HCT116 (cell line): ENCODE data around the gene FAM43A. TPM values are rescaled to one million over a fixed set of nuclear protein-coding genes. Genes with fewer than 3 reads are reported as not detected.

Experiments
- ATAC-seq: fragments of 200-7000 bp; cut with Tn5 transposase; 2 replicates; pipeline ENCODE4 v1.9.1; 2020; ENCODE audit warnings: mild to moderate bottlenecking, moderate library complexity
- BruUV-seq: library from RNA; stranded (reverse); fragments of 400-500 nt; replicated peaks from 2 replicates; lab custom pipeline; 2021; lab: Mats Ljungman, UMichigan
- CTCF ChIA-PET: fragments of 300-600 bp; sonication (Branson Sonifier 250); formaldehyde crosslinking; loops from one replicate; lab custom pipeline; 2021; ENCODE audit warnings: antibody characterized with exemption; lab: Charles Lee
- POLR2A ChIA-PET: fragments of 300-600, 350-600 bp; sonication (Branson Sonifier 250); formaldehyde crosslinking; loops from one replicate; lab custom pipeline; 2021; ENCODE audit warnings: antibody characterized with exemption; lab: Charles Lee
- RAD21 ChIA-PET, 2 experiments: fragments of 300-600 bp; sonication (Branson Sonifier 250); formaldehyde crosslinking; loops; one replicate each; lab custom pipeline; 2023; ENCODE audit warnings: low total read pairs in 2 of 2; ENCODE audit not compliant: uncharacterized antibody in 2 of 2, unreplicated experiment in 2 of 2, low non-redundant PET in 1 of 2; lab: Charles Lee
- DNase-seq: peaks from one replicate; pipeline ENCODE4 v3.0.0-alpha.2; 2010; ENCODE audit warnings: low read depth, low spot score
- H2AFZ ChIP-seq: fragments of 200-600 bp; shearing (Covaris generic), sonication (generic); 2 replicates; pipeline ENCODE4 v1.6.1; 2017; ENCODE audit warnings: low read depth, mixed run types, mixed read lengths, antibody characterized with exemption, low read length; ENCODE audit not compliant: poor library complexity, severe bottlenecking
- H3K27ac ChIP-seq: 2 replicates; pipeline ENCODE4 v1.5.1; 2012; ENCODE audit warnings: low read depth, low read length
- H3K27me3 ChIP-seq: fragments of 200-600 bp; sonication (generic); 2 replicates; pipeline ENCODE4 v1.6.1; 2016; ENCODE audit warnings: mixed run types, low read length, mixed read lengths; ENCODE audit not compliant: insufficient read depth
- H3K36me3 ChIP-seq, 2 experiments: fragments of 200-500 bp in 1 of 2; fragments of 200-600 bp in 1 of 2; sonication (Bioruptor generic) in 1 of 2; sonication (generic) in 1 of 2; 2 replicates each; pipeline versions ENCODE4 v1.5.1 to v1.6.1; 2014 to 2016; ENCODE audit warnings: low read length in 2 of 2, inconsistent platforms in 1 of 2, mixed read lengths in 1 of 2, mixed run types in 1 of 2; ENCODE audit not compliant: insufficient read depth in 2 of 2, control insufficient read depth in 1 of 2
- H3K4me1 ChIP-seq, 2 experiments: fragments of 200-600 bp in 1 of 2; sonication (generic) in 1 of 2; 2 replicates each; pipeline versions ENCODE4 v1.5.1 to v1.6.1; 2012 to 2017; ENCODE audit warnings: low read length in 2 of 2, inconsistent platforms in 1 of 2, mild to moderate bottlenecking in 1 of 2, mixed read lengths in 1 of 2, mixed run types in 1 of 2, moderate library complexity in 1 of 2; ENCODE audit not compliant: insufficient read depth in 2 of 2, control insufficient read depth in 1 of 2
- H3K4me2 ChIP-seq: fragments of 200-600 bp; sonication (generic); 2 replicates; pipeline ENCODE4 v1.6.1; 2017; ENCODE audit warnings: mixed run types, low read length, mixed read lengths
- H3K4me3 ChIP-seq, 2 experiments: fragments of 200-600 bp in 1 of 2; sonication (generic) in 1 of 2; replicated peaks in 1 of 2; 2 replicates each; pipeline ENCODE4 v1.5.1; 2011 to 2016; ENCODE audit warnings: low read length in 2 of 2, control low read depth in 1 of 2, low read depth in 1 of 2, mild to moderate bottlenecking in 1 of 2, mixed read lengths in 1 of 2, mixed run types in 1 of 2
- H3K79me2 ChIP-seq: fragments of 200-600 bp; sonication (generic); 2 replicates; pipeline ENCODE4 v1.6.1; 2017; ENCODE audit warnings: mild to moderate bottlenecking, mixed run types, low read length, moderate library complexity, mixed read lengths; ENCODE audit not compliant: insufficient read depth
- H3K9ac ChIP-seq: fragments of 200-600 bp; sonication (generic); 2 replicates; pipeline ENCODE4 v1.6.1; 2016; ENCODE audit warnings: low read length, mixed read lengths
- H3K9me2 ChIP-seq: fragments of 200-600 bp; sonication (generic), shearing (Covaris generic); 2 replicates; pipeline ENCODE4 v1.6.1; 2017; ENCODE audit warnings: mixed run types, mild to moderate bottlenecking, moderate library complexity; ENCODE audit not compliant: insufficient read depth
- H3K9me3 ChIP-seq, 2 experiments: fragments of 200-500 bp in 1 of 2; fragments of 200-600 bp in 1 of 2; sonication (Bioruptor generic) in 1 of 2; sonication (generic) in 1 of 2; 2 replicates each; pipeline ENCODE4 v1.6.1; 2014 to 2017; ENCODE audit warnings: low read length in 2 of 2, mixed read lengths in 2 of 2, inconsistent platforms in 1 of 2, low read depth in 1 of 2, mild to moderate bottlenecking in 1 of 2, mixed run types in 1 of 2, moderate library complexity in 1 of 2; ENCODE audit not compliant: control insufficient read depth in 1 of 2, insufficient read depth in 1 of 2
- H4K20me1 ChIP-seq: fragments of 200-600 bp; sonication (generic), shearing (Covaris generic); 2 replicates; pipeline ENCODE4 v1.6.1; 2017; ENCODE audit warnings: mixed run types, mild to moderate bottlenecking, moderate library complexity; ENCODE audit not compliant: insufficient read depth
- ATF3 ChIP-seq: IDR thresholded peaks from 2 replicates; pipeline ENCODE4 v1.6.1; 2012
- CBX3 ChIP-seq: IDR thresholded peaks from 2 replicates; pipeline ENCODE4 v1.6.1; 2012; ENCODE audit warnings: low read depth
- CEBPB ChIP-seq: IDR thresholded peaks from 2 replicates; pipeline ENCODE4 v1.6.1; 2012; ENCODE audit warnings: low read depth
- EGR1 ChIP-seq: IDR thresholded peaks from 2 replicates; pipeline ENCODE4 v1.6.1; 2012; ENCODE audit warnings: low read depth
- ELF1 ChIP-seq: IDR thresholded peaks from 2 replicates; pipeline ENCODE4 v1.6.1; 2012; ENCODE audit warnings: low read depth, borderline replicate concordance
- EZH2phosphoT487 ChIP-seq: fragments of 200-600 bp; IDR thresholded peaks from 2 replicates; pipeline ENCODE4 v1.6.1; 2018; ENCODE audit warnings: antibody characterized with exemption, borderline replicate concordance
- FOSL1 ChIP-seq: IDR thresholded peaks from 2 replicates; pipeline ENCODE4 v1.6.1; 2012; ENCODE audit warnings: low read depth
- JUND ChIP-seq: IDR thresholded peaks from 2 replicates; pipeline ENCODE4 v1.6.1; 2012
- MAX ChIP-seq: IDR thresholded peaks from 2 replicates; pipeline ENCODE4 v1.6.1; 2012
- POLR2A ChIP-seq: IDR thresholded peaks from 2 replicates; pipeline ENCODE4 v1.7.0; 2011; ENCODE audit warnings: borderline replicate concordance; ENCODE audit not compliant: insufficient read depth, insufficient read length; ENCODE audit errors: extremely low read depth
- POLR2AphosphoS5 ChIP-seq: IDR thresholded peaks from 2 replicates; pipeline ENCODE4 v1.6.1; 2011; ENCODE audit warnings: mild to moderate bottlenecking, low read depth, low read length, moderate library complexity
- RAD21 ChIP-seq: IDR thresholded peaks from 2 replicates; pipeline ENCODE4 v1.6.1; 2012; ENCODE audit warnings: low read depth, mild to moderate bottlenecking
- SIN3A ChIP-seq: IDR thresholded peaks from 2 replicates; pipeline ENCODE4 v1.6.1; 2012; ENCODE audit warnings: low read depth
- SP1 ChIP-seq: IDR thresholded peaks from 2 replicates; pipeline ENCODE4 v1.6.1; 2012; ENCODE audit warnings: low read depth
- SRF ChIP-seq: IDR thresholded peaks from 2 replicates; pipeline ENCODE4 v1.6.1; 2012; ENCODE audit warnings: low read depth
- TCF7L2 ChIP-seq: IDR thresholded peaks from 2 replicates; pipeline ENCODE4 v1.7.0; 2011; ENCODE audit warnings: borderline replicate concordance, inconsistent platforms; ENCODE audit not compliant: insufficient read depth, insufficient read length; ENCODE audit errors: extremely low read depth
- YY1 ChIP-seq: IDR thresholded peaks from 2 replicates; pipeline ENCODE4 v1.6.1; 2011; ENCODE audit warnings: low read length, low read depth, moderate library complexity, mild to moderate bottlenecking; ENCODE audit not compliant: insufficient replicate concordance; ENCODE audit errors: extremely low read depth
- ZBTB33 ChIP-seq: IDR thresholded peaks from 2 replicates; pipeline ENCODE4 v1.6.1; 2011; ENCODE audit warnings: mild to moderate bottlenecking, low read length, moderate library complexity; ENCODE audit not compliant: insufficient replicate concordance; ENCODE audit errors: extremely low read depth
- ZFX ChIP-seq: fragments of 450-650 bp; IDR thresholded peaks from 2 replicates; pipeline ENCODE4 v1.6.1; 2017
- ZNF274 ChIP-seq: fragments of 200-500 bp; sonication (Bioruptor generic); IDR thresholded peaks from 2 replicates; pipeline ENCODE4 v1.6.1; 2014; ENCODE audit warnings: mild to moderate bottlenecking, low read depth, low read length, inconsistent platforms
- intact Hi-C: fragments of 100-400 bp; cut with micrococcal nuclease; formaldehyde crosslinking; loops from 2 replicates; pipeline ENCODE4 v1.10.0; 2022
- total RNA-seq: library from RNA; stranded (reverse); gene quantifications from one replicate; pipeline ENCODE4 v1.2.1, GENCODE V29; 2021; ENCODE audit not compliant: unreplicated experiment

Gene FAM43A
- total RNA-seq, 1 experiment from 2014 or later, result 6.8 TPM

GRCh38 chr3:194720048-194720447, 34.4 kb downstream of the FAM43A start:
- no peaks in the 10 kb centered on the region for H3K9me2 ChIP-seq

GRCh38 chr3:194723846-194724618, 38.3 kb downstream of the FAM43A start:
- no peaks in the 10 kb centered on the region for H3K9me3 ChIP-seq
- CTCF ChIA-PET, result no interaction called here
- H3K4me3 ChIP-seq, result no peak overlapping the region
- H3K79me2 ChIP-seq, result no peaks in the 10 kb centered on the region
- no peak for TF ChIP-seq ZBTB33
- TF ChIP-seq MAX, result no peak
- TF ChIP-seq FOSL1, result no peak
- TF ChIP-seq RAD21, result no peak
- no peak for TF ChIP-seq ZFX
- TF ChIP-seq POLR2AphosphoS5, result no peak
- no peak for TF ChIP-seq ELF1
- TF ChIP-seq JUND, result no peak
- no peak for TF ChIP-seq EZH2phosphoT487
- no peak for TF ChIP-seq SP1
- TF ChIP-seq CEBPB, result no peak
- no peak for TF ChIP-seq SRF
- no peak for TF ChIP-seq ZNF274
- no peak for TF ChIP-seq YY1
- TF ChIP-seq SIN3A, result no peak
- no peak overlapping the region for H3K9ac ChIP-seq
- DNase-seq, result no peak
- RAD21 ChIA-PET, result no interaction called here
- BruUV-seq, result no TSS peak
- no peaks in the 10 kb centered on the region for H3K27me3 ChIP-seq
- intact Hi-C loops, result no loop called here
- H3K4me1 ChIP-seq, result no peaks in the 10 kb centered on the region
- ATAC-seq, result no peak
- H3K27ac ChIP-seq, result no peak overlapping the region
- no peak overlapping the region for H2AFZ ChIP-seq
- POLR2A ChIA-PET, result no interaction called here
- H4K20me1 ChIP-seq, result no peaks in the 10 kb centered on the region
- no peak overlapping the region for H3K4me2 ChIP-seq
- H3K36me3 ChIP-seq, result no peaks in the 10 kb centered on the region
- H3K9me2 ChIP-seq, result no peaks in the 10 kb centered on the region

More at GRCh38 chr3:194720048-194720447, 34.4 kb downstream of the FAM43A start:
- intact Hi-C loops, result no loop called here
- no peak for TF ChIP-seq ATF3
- TF ChIP-seq POLR2A, result no peak
- TF ChIP-seq ELF1, result no peak
- TF ChIP-seq ZNF274, result no peak
- TF ChIP-seq RAD21, result no peak
- no peak for TF ChIP-seq SRF
- no peak for TF ChIP-seq EGR1
- TF ChIP-seq ZFX, result no peak
- no peak for TF ChIP-seq CBX3
- no peak for TF ChIP-seq TCF7L2
- no peak for TF ChIP-seq JUND
- ATAC-seq (no peak), DNase-seq (no peak)
- Histone ChIP-seq H3K9me3 (no peaks in the 10 kb centered on the region), H3K9ac (no peak overlapping the region), H3K4me2 (no peak overlapping the region), H2AFZ (no peak overlapping the region), H3K4me3 (no peak overlapping the region), H3K36me3 (no peaks in the 10 kb centered on the region), H4K20me1 (no peaks in the 10 kb centered on the region), H3K4me1 (no peaks in the 10 kb centered on the region), H3K79me2 (no peaks in the 10 kb centered on the region), H3K27me3 (no peaks in the 10 kb centered on the region), H3K27ac (no peak overlapping the region)
- BruUV-seq, result no TSS peak
- POLR2A ChIA-PET, result no interaction called here
- CTCF ChIA-PET, result no interaction called here
- RAD21 ChIA-PET, result no interaction called here
